Measurements from ENCODE around the gene TUBA3D.
"Not testable (repeated sequence)": the region's sequence is repeated elsewhere in the genome, so short reads cannot be mapped to it uniquely, and the experiment has no call there.

DNA sequence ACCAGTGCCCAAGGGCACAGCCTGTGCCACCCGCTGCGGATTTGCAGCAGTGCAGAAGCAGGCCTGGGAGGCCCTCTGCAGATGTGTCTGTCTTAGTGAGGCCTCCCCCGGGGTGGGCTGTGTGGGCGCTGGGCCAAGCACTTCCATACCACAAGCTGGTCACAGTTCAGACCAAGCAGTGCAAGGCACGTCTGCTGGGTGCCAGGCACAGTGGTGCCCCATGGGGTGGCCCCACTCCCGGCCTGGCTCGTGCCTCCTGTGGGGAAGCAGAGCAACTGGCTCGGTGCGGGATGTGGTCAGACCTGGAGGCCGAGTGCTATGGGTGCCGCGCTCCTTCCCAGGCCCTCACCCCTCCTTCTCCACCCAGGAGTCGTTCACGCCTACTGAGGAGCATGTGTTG, 39.3 kb downstream of the TUBA3D start:
- TF ChIP-seq, protein P1, sequence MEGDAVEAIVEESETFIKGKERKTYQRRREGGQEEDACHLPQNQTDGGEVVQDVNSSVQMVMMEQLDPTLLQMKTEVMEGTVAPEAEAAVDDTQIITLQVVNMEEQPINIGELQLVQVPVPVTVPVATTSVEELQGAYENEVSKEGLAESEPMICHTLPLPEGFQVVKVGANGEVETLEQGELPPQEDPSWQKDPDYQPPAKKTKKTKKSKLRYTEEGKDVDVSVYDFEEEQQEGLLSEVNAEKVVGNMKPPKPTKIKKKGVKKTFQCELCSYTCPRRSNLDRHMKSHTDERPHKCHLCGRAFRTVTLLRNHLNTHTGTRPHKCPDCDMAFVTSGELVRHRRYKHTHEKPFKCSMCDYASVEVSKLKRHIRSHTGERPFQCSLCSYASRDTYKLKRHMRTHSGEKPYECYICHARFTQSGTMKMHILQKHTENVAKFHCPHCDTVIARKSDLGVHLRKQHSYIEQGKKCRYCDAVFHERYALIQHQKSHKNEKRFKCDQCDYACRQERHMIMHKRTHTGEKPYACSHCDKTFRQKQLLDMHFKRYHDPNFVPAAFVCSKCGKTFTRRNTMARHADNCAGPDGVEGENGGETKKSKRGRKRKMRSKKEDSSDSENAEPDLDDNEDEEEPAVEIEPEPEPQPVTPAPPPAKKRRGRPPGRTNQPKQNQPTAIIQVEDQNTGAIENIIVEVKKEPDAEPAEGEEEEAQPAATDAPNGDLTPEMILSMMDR (IDR thresholded peaks at IDR 0.05), result not testable (repeated sequence)
- TF ChIP-seq POLR2A (IDR thresholded peaks at IDR 0.05), result not testable (repeated sequence)
